ENCODE results near the gene EEF1AKMT3.
"Not testable (repeated sequence)": the region's sequence is repeated elsewhere in the genome, so short reads cannot be mapped to it uniquely, and the experiment has no call there.

EEF1AKMT3 gene

DNA sequence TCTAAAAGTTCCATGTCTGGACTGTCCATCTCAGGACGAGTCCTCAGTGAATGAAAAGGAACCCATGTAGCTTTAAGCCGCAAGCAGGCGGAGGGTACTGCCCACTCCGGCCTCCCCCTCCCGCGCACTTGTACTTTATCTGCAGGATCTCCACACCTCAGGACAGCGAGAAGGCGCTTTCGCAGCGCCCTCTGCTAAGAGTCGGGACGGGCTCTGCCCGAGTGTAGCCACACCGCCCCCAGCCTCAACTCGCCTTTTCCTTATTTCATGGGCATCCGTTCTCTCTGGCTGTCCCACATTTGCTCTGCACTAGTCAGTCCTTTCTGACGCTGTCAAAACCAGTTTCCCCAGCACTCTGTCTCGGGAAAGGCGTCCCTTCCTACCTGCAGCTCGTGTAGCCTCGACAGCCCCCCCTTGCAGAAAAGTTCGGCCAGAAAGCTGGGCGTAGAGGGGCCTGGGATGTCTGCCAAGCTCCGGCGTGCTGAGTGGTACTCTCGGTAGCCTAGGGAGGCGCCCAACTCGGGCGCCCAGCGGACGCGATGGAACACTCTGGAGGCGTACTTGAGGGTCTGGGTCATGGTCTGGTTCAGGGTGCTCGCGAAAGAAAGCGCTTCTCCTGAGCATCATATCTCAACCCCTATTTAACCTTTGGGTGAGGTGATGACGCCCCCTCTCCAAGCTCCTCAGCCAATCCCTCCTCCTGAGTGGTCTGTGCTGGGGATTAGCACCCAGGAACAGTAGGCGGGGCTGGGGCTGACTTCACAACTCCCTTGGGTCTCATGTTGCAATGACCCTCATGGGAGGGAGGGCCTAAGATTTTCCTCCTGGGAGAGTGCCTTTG is 5.7 kb upstream of the EEF1AKMT3 start, which contains the start of gene CYP27B1:
CYP27B1 (minus strand) TSS at position 615 of the 841 bp plus-strand sequence; CDS start at position 578, 37 bp downstream.
- DNase-seq = no peak

DNA sequence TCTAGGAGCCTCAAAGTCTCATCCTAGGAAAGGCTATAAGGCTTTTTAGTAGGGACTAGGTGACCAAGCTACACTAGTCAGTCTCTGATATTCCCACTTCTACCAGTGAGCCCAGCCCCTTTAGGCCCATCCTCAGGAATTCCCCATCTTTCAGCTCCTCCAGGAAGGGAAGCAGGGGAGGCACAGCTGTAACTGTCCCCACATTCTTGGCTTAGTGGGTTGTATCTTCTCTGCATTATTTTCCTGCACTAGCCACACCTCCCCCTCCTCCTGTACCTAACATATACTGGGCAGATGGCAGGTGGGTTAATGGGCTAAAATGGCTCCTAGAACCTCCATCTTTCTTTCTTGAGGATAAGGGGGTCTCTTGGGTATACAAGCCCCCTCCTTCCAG is 5.1 kb upstream of the EEF1AKMT3 start:
- no peak for DNase-seq

DNA sequence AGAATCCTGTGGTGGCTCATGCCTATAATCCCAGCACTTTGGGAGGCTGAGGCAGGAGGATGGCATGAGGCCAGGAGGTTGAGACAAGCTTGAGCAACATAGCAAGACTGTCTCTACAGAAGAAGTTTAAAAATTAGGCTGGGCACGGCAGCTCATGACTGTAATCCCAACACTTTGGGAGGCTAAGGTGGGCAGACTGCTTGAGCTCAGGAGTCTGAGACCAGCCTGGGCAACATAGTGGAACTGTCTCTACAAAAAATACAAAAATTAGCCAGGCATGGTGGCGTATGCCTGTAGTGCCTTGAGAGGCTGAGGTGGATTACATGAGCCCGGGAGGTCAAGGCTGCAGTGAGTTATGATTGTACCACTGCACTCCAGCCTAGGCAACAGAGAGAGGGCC is 4.5 kb upstream of the EEF1AKMT3 start:
- no peak for DNase-seq

DNA sequence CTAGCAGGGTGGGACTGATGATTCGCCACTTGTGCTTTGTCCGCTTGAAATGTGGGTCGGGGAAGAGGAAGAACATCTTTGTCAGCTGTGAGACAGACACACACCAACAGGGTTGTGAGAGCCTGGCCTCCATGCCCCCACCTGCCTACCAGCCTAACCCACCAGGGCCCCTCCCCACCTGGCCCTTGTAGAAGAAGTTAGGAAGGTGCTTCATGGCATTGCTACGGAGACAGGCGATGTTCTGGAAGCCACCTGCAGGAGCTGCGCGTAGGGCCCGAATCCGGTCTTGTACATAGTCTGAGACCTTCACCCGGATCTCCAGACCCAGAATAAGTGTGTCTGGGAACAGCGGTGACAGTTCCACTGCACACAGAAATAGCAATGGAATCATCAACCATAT is 2.8 kb upstream of the EEF1AKMT3 start:
- DNase-seq = no peak

DNA sequence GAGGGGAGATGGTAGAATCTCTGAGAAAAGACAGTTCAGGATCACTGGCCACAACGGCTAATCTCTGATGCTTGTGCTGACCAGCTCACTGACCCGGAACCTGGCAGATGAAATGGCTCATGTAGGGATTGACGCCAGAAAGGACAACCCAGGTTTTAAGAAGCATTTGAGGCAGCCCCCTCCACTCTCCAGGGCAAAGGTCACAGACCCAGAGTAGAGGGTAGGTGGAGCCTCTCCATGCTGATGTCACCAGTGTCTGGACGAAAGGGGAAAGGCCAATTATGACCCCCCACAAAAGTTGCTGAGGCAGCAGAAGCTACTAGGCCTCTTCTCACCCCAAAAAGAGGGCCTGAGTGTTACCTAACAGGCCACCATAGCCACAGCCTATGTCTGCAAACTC is 1.7 kb upstream of the EEF1AKMT3 start:
- no peak for DNase-seq

DNA sequence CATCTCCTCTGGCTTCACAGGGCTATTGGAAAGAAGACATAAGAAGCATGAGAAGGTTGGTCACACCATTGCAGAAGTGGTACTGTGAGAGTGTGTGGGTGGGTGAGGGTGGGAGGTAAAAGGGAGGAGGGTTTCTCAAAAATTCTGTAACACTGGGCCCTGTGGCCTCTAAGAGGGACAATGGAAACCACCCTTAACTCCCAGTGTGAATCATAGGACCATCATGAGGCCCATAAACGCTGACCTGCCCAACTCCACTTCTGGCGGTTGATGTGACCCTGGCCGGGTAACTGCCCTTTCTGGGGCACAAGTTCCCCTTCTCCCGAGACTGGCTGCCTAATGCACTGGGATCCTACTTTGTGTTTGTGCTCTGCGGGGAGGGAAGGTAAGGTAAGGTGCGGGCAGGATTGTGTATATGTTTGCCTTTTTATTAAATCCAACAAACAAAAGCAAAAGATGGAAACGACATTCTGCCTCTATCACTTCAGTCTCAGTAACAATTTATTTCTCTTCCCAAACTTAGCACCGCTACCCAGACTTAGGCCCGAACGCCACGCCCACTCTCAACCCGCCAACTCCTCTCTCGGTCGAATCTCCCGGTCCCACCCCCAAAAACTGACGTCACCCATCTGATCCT is 1.1 kb upstream of the EEF1AKMT3 start:
- peak; percentile 94 for DNase-seq

DNA sequence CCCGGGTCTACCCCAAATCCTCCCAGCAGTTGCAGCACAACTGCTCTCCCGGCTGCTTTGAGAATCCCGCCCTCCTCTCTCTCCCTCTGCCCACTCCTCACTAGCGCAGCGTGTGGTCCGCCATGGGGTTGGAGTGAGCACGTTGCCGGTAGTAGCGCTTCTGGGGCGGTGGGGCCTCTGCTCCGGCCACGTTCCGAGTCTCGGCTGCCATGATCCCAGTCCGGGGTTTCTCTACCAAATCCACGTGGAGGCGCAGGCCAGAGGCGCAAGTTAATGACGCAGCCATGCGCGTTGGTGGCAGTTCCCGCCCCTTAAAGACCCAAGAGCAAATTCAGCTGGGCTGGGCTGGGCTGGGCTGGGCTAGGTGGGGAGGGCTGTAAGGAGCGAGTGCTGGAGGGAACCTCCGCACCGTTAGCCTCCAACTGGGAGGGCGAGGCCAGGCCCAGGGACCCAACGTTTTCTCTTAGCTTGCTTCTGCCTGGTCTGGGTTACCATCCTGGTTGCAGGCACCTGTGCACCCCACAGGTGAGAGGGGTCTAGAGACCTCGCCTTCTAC is 463 bp upstream of the EEF1AKMT3 start, which contains the start of gene METTL1:
METTL1 (minus strand) TSS at position 233 of the 556 bp plus-strand sequence; CDS start at position 211, 22 bp downstream.
- DNase-seq = peak; percentile 98

DNA sequence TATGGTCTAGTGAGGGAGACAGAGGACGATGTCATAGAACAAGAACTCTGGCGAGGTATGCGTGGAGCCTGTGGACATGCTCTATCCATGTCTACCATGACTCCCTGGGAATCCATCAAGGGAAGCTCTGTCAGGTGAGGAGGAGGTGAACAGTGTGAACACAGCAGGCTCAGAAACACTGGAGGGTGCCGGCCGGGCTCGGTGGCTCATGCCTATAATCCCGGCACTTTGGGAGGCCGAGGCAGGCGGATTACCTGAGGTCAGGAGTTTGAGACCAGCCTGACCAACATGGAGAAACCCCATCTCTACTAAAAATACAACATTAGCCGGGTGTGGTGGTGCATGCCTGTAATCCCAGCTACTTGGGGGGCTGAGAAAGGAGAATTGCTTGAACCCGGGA is 2.2 kb downstream of the EEF1AKMT3 start:
- not testable (repeated sequence) for DNase-seq

DNA sequence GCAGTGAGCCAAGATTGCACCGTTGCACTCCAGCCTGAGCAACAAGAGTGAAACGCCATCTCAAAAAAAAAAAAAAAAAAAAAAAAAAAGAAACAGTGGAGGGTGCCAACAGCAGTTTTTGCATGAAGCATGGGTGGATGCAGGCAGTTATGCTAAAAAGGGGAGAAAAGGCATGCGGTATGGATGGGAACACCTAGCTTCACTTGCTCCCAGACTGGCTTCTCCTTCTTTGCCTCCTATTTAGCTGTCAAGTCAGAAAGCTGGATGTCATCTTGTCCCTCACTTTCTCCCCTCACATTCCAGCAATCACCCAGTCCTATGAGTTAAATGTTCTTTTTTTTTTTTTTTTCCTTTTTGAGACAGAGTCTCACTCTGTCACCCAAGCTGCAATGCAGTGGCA is 2.6 kb downstream of the EEF1AKMT3 start:
- no peak for DNase-seq

DNA sequence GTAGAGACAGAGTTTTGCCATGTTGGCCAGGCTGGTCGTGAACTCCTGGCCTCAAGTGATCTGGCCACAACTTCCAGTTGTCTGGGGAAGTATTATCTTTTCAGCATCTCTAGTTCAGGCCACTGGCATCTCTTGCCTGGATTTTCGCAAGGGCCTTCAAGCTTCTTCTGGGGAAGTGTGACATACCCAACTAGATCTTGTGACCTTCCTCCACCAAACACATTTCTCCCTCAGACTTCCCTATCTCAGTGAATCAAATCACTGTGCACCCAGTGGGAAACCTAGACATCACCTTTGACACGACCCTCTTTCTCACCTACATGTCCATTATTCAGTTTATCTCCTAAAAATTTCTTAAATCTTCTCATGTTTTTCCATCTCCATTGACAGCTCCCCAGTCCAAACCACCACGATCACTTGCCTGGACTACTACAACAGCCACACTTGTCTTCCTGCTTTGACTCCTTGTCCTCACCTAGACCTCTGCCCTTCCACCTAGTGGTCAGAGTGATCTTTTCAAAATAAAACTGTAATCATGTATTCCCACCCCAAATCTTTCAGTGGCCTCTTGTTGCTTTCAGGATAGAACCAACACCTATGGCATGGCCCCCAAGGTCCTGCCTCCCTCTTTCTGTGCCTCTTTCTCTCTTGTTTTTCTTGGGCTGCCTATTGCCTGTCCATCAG is 3.3 kb downstream of the EEF1AKMT3 start:
- DNase-seq = no peak

DNA sequence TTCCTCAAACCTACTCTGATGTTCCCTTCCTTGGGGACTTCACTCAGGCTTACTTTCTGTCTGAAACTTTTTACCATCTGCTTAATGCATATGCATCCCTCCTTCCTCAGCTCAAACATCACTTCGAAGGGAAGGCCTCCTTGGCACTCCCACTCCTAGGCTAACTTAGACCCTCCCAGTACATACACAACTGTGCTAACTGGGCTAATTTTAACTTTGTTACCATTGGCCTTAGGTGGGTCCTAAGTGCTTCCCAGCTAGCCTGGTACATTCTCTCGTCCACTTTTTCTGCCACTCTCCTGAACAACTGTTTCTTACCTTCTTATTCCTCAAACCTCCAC is 3.8 kb downstream of the EEF1AKMT3 start:
- no peak for DNase-seq

DNA sequence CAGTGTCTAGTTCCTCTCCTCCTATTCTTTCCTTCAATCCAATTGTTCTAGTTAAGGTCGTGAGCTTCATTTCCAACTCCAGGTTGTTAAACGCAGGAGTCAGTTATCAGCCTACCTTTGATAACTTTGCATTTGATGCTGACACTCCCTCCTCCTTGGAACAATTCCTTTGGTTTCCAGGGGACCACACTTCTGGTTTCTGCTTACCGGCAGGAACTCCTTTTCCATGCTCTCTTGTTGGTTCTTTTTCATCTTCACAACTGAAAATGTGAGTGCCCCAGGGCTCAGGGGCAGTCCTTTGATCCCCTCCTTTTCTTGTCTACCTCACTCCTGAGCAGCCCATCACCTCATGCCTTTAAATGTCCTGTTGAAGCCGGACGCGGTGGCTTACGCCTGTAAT is 5.0 kb downstream of the EEF1AKMT3 start:
- DNase-seq = no peak

DNA sequence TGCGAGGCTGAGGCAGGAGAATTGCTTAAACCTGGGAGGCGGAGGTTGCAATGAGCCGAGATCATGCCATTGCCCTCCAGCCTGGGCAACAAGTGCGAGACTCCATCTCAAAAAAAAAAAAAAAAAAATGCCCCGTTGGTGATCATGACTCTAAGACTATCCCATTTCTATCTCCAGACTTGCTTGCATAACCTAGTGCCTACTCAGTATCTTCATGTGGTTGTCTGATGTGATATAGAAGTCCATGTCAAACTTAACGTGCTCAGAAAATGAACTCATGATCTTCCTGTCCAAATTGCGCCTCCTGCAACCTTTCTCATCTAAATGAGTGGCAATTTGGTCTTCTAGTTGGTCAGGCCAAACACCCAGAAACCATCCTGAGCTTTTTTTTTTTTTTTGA is 5.5 kb downstream of the EEF1AKMT3 start:
- no peak for DNase-seq

DNA sequence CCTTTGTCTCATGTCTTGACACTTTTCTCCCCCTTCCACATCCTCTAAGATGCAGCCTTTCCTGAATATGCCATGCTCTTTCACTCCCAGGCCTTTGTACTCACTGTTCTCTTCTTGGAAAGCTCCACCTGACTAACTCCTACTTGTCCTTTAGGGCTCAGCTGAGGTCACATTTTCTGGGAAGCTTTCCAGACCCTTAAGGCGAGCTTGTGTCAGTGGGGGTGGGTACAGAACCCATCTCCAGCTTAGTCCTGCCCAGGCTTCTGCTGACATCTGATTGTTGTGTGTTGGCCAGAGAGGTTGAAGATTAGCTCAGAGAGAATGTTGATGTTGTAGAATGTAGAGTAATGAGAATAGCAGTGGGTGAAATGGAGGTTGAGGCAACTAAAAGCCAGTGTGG is 7.3 kb downstream of the EEF1AKMT3 start:
- no peak for DNase-seq

DNA sequence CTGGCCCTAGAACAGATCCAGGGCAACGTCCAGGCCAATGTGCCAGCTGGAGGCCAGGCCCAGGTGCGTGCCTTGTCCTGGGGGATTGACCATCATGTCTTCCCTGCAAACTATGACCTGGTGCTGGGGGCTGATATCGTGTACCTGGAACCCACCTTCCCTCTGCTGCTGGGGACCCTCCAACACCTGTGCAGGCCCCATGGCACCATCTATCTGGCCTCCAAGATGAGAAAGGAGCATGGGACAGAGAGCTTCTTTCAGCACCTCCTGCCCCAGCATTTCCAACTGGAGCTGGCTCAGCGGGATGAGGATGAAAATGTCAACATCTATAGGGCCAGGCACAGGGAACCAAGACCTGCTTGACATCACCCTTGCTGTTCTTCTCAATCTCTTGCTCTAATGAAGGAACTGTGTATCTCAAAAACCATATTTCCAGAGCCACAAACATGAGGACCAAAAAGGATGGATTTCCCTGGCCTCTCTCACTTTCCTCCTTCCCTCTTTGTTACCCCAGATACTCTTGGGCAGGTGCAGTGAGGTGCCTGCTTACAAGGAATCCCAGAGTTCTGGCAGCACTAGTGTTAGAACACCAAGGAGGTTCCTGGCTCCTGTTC is 8.0 kb downstream of the EEF1AKMT3 start:
- no peak for DNase-seq

DNA sequence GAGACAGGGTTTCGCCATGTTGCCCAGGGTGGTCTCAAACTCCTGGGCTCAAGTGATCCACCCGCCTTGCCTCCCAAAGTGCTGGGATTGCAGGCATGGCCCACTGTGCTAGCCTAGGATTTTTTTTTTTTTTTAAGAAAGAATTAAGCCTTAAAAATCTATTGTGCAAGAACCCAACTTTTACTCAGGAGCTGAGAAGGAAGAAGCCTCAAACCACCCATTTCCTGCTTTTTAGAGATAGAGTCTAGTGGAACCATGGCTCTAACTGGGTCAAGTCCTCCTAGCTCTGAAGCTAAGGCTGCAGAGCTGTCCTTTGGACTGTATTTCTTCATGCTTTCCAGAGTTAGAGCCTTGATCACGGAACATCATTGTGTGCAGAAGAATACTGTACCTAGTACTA is 8.8 kb downstream of the EEF1AKMT3 start:
- DNase-seq = no peak

DNA sequence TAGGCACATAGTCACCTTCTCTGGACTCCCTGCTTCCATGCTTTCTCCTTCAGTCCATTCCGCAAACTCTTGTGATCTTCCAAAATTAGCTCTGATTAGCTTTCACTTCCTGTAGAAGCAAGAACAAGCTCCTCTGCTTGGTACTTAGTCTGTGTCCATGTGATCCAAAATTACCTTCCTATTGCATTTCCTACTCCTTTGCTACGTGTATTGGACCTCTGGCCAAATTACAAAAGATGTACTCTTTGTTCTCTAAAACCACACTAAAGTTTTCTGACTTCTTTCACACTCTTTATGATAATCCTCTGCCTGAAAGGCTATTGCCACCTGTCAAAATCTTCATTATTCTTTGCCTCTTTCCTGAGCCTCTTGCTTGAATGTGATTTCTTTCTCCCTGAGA is 9.4 kb downstream of the EEF1AKMT3 start:
- DNase-seq = no peak

DNA sequence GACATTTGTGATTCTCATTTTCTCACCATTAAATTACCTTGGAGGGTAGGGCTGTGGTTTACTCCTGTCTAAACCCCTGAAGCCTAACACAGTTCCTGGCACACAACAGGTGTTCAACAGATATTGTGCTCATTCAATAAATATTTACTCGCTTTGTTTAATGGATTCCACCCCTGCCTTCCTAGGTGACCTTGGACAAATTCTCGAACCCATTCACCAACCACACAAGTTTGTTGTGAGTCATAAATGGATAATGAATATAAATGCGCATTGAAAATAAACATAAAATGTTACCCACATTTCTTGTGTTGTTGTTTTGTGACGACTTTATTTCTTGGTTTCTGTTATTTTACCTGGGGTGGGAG is 9.8 kb downstream of the EEF1AKMT3 start:
- no peak for DNase-seq

DNA sequence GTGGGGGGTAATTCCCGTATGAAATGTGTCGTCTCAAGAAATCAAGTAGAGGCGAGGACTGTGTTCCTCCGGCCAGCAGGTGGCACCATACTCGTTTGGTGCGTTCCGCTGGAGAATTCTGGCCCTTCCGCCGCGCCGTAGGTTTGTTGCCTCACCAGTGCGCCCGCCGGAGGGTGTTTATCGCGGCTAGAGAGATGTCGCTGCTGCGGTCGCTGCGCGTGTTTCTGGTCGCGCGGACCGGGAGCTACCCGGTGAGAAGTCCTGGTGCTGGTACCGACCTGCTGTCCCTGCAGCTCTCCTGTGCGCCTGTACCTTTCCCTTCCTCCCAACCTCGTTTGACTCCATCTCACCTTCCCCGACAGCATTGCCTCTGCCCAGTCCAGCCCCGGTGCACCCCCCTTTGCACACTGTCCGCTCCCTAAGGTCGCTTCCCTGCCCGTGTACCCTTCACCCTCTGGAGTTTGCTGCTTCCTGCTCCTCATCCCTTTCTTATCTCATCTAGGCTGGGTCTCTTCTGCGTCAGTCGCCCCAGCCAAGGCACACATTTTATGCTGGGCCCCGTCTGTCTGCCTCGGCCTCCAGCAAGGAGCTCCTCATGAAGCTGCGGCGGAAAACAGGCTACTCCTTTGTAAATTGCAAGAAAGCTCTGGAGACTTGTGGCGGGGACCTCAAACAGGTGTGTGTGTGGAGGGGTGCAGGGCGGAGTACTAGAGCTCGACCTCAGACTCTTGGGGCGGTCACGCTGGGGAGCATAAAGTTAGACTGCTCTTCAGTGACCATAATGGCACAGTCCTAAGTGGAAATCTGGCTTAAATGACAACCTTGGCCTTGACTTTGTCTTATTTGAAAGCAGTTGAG is 10.4 kb downstream of the EEF1AKMT3 start, which contains the start of gene TSFM:
TSFM (plus strand) TSS at position 180 of the 858 bp plus-strand sequence; CDS start at position 195, 15 bp downstream.
- peak; percentile 95 for DNase-seq

DNA sequence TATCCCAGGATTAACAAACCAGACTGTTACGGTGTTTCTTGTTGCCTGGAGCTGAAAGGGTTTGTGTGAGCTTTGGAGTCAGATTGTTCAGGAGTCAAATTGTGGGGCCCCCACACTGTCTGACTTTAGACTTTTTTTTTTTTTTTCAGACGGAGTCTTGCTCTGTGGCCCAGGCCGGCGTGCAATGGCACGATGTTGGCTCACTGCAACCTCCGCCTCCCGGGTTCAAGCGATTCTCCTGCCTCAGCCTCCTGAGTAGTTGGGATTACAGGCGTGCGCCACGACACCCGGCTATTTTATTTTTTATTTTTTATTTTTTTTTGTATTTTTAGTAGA is 11.0 kb downstream of the EEF1AKMT3 start:
- no peak for DNase-seq

DNA sequence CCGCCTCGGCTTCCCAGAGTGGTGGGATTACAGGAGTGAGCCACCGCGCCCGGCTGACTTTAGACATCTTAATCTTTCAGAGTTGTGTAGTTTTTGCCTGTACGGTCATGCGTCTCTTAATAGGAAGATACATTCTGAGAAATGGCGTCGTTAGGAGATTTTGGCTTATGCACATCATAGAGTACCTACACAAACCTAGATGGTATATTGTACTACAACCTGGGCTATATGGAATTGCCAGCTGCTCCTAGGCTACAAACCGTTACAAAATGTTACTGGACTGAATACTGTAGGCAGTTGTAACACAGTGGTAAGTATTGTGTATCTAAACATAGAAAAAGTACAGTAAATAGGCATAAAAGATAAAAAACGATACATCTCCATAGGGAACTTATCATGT is 11.4 kb downstream of the EEF1AKMT3 start:
- no peak for DNase-seq

DNA sequence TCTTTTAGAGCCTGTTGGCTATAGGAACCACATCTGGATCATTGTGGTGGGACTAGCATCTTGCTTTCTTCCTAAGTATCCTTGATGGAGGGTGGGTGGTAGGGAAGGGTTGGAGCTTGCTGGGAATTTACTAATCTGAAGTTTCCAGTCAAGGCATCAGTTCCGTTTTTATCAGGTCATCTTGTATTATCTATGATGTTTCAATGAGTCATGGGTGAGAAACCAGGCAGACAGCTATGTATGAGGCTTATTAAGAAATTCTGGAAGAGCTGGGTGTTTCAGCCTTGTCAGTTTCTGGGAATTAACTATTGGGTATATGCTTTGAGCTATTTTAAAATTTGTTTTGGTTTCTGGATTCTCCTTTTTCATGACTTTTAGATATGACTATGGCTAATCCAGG is 21.5 kb downstream of the EEF1AKMT3 start:
- DNase-seq = no peak

Data from activated CD4-positive, alpha-beta T cell treated with anti-CD3 and anti-CD28 coated beads, Interleukin-10, Interleukin-2, amounts not matched to agents 100 ng/mL and 50 ng/mL, durations not matched to agents 16 hours and 8 hours (primary cell).